NCI-H128 (cell line): ENCODE data around the gene SLC6A3.
"Not testable (repeated sequence)": the region's sequence is repeated elsewhere in the genome, so short reads cannot be mapped to it uniquely, and the experiment has no call there.

Experiments
- DNase-seq: peaks from one replicate; lab custom pipeline; 2025; ENCODE audit not compliant: unreplicated experiment; lab: John Stamatoyannopoulos, UW

Gene SLC6A3

GRCh38 chr5:1478271-1479035 lies 33.2 kb upstream of the SLC6A3 start:
- no peak for DNase-seq

DNA sequence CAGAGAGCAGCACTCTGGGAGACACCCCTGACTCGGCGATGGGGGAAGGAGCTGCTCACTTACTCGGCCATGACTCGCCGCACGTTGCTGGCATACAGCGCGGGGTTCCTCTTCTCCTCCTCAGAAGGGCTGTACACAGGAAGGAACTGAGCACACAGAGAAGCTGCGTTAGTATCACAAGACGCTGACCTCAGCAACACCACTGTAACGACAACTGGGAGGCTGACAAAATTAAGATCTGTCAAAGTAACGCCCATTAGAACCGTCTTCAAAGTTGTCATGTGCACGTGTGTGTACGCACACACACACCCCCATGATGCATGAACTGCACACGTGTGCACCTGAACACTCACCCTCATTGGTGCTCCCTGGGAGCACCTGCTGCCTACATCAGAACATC lies 32.1 kb upstream of the SLC6A3 start:
- no peak for DNase-seq

DNA sequence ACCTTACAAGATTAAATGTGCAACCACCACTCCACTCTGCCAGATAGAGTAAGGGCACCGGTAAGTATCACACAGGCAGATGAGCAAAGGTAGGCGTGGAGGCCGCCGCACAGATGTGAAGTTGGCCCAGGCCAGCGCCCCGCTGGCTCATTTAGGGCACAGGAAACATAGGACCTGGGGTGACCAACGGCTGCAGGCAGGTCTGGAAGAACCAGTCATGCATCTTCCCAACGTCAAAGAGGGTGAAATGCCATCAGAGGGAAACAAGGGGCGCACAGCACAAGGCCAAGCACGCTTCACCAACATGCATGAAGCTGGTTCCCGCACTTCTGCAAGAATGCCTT lies 31.7 kb upstream of the SLC6A3 start:
- DNase-seq = no peak

- no peak for DNase-seq
Observed at GRCh38 chr5:1476181-1476966, 31.1 kb upstream of the SLC6A3 start.

GRCh38 chr5:1475544-1475900 lies 30.3 kb upstream of the SLC6A3 start:
- not testable (repeated sequence) for DNase-seq

GRCh38 chr5:1474866-1475543 lies 29.8 kb upstream of the SLC6A3 start:
- no peak for DNase-seq

DNA sequence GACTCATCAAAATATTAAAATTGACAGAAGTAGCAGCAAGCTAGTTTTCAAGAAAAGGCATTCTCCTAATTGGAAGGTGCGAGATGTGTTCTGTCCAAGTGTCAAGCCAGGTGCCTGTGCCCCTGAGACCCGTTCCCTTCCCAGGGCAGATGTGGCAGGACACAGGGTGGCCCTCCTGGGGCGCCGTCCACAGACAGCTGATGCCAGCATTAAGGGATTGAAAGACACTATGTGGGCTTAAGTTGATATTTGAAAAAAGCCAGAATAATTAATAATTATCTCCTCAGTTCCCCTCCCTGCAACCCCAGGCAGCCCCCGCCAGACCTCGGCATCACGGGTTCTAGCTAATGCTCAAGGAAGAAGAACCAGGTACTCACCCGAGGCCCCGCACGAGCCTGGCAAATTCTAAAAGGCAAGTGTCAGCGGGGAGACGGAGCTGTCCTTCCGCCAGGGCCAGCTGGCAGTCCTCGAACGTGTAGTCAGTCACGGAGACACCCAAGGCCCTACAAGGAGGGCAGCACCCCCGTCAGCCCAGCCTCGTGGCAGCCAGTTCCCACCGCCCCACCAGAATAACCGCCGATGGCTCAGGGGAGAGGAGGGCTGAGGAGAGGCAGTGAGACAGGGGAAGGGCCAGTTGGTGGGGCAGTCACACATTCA lies 29.1 kb upstream of the SLC6A3 start:
- no peak for DNase-seq

DNA sequence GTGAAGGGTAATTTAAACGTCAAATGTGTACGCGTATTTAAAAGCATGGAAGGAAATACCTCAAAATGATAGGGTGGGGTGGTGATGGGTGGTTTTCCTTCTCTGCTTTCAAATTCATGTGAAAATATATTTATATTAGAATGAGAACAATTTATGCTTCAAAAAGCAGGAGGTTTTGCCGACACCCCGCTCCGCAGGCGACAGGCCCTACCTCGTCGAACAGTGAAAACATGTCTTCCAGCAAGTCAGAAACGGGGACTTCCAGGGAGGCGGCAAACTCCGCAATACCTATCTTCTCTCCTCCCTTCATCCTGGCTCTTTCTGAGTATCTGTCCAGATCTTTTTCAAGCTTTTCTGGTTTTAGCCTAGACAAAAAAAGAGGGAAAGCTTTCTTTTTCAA lies 28.5 kb upstream of the SLC6A3 start:
- DNase-seq = no peak

DNA sequence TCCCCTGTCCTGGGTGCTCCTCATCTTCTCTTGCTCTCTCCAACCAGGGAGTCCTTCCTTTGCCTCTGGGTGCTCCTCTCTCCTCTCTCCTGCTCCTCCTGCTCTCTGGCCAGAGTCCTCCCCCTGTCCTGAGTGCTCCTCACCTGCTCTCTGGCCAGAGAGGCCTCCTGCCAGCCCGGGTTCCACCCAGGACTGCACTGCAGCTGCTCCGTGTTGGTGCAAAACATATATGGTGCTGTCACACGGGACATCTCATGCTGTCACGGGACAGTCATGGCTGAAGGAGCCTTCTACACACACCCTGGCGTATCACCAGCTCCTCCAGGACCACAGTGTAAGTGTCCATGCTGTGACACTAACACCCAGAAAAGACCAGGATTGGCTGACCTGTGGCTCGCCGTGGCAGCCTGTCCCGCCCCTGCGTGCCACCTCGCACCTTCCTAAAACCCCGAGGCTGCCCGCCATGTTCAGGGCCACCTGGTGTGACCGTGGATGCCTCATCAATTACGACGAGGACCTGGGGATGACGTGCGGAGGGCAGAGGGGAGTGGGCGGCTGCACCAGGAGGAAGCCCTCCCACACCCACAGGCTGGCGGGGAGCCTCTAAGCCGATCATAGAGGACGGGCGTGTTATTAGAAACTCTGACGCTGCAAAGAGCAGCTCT lies 27.9 kb upstream of the SLC6A3 start:
- DNase-seq = no peak

GRCh38 chr5:1471997-1472963 lies 27.0 kb upstream of the SLC6A3 start:
- no peak for DNase-seq

GRCh38 chr5:1471240-1471853 lies 26.1 kb upstream of the SLC6A3 start:
- no peak for DNase-seq

- no peak for DNase-seq
Observed at GRCh38 chr5:1470762-1471211, 25.5 kb upstream of the SLC6A3 start.

- DNase-seq = no peak
Observed at GRCh38 chr5:1468629-1469527, 23.6 kb upstream of the SLC6A3 start.

DNA sequence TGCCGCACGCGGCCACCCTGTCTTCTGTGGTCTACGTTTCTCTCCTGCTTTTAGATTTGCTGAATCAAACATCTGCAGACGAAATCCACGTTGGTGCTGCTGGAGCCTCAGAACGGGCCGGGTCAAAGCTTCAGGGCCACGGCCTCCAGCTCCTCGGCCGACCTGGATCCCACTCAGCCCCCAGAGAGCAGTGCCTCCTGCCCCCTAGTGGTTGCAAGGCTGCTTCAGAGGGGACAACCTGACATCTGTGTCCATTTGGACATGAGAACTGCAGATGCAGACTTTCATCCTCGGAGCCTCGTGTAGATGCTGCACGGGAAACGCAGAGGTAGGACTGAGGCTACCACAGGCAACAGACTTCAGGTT lies 23.0 kb upstream of the SLC6A3 start:
- DNase-seq = no peak

DNA sequence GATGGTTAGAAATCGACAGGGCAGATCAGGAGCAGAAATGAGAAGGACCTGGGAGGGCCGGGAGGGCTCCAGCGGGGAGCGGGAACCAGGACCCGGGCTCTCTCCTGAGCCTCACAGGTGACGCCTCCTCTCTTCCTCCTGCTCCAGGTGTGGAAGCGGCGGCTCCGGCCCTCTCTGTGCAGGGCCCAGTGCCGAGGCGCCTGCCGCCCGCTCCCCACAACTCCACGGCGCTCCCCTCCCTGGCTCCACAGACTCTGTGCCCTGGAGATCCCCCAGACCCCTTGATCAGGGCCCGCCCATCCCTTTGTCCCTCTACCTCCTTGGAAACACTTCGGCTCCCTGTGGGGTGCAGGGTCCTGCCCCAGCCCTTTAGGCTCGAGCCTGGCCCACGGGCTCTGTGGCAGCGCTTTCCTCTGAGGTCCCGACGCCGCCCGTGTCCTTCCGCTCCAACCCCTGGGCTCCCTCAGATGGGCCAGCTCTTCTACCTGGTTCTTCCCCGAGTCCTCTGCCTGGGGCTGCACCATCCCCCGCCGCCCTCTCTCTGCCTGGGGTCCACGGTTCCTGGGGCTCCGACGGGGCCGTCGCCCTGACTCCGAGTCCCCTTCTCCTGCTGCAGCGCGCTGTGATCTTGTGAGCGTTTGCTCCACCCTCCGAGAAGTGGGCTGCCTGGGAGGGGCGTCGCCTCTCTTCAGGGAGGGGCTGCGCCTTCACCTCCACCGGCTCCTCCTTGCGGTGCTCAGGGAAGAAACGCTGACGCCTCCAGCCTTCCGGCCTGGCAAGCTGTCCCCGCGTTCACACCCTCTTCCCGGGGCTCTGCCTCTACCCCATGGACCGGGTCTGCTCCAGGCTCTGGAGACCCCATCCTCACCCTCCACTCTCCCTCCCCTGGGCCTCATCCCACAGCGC lies 22.4 kb upstream of the SLC6A3 start:
- DNase-seq = no peak

DNA sequence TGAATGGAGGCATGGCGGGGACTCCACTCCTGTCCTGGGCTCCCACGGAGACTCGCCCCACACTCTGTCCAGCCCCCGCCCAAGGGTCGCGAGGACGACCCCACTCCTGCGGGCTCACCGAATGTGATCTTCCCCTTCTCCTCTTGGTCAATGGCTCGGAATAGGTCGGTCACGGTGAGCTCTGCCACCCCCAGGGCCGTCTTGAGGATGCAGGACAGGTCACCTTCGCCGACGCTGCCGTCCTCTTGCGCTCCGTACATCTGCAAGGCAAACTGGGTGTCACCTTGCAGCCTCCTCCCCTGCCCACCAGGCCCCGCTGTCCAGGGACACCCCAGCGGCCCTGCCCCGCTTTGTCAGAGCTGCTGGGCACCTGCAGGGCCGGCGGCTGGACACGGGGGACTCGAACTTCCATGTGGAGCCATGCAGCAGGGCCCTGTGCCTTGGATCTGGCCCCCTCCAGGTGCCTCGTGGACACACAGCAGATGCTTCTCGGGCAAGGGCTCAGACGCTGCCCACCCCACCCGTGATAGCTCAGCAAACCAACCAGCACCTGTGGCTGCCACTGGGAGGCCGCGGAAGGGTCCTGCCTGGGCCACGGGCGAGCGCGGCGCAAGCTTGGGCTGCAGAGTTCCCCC lies 21.5 kb upstream of the SLC6A3 start:
- DNase-seq = no peak

DNA sequence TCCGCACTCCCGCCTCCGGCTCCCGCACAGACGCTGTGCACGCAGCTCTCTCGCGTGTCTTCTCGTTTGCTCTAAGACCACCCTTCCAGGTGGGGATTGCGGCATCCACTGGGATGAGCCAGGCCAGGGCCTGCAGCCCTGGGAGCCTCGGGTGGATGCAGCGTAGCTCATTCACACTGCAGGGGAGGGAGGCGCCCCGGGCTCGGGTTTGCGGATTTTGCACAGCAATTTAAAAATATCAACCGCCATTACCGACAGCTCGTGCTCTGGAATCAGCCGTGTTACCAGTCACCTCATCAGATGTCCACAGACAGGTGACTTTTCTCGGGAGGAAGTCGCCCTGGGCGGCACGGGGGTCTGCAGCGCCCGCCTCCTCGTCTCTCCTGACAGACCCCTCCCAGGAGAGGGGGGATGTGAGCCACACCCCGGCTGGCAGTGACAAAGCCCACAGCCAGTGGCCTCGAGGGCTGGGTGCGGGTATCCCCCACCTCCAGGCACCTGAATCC lies 20.8 kb upstream of the SLC6A3 start:
- no peak for DNase-seq
